Measurements from ENCODE around the gene LRFN2.

DNA sequence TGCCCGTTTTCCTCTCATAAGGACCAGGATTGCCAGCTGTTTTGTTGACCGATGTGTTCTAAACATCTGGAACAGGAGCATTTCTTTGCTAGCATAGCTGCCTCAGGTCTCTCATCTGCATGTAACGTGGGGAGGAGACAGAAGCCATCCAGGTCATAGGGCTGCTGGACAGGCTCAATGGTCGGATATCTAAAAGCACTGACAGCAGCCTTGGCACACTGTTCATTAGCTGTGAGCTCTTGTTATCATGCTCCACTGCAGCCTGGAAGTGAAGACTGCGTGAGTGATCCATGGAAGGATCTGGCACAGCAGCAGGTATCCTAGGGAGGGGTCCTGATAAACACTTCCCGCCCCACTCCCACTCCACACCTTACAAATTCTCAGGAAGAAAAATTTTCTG lies 175.3 kb downstream of the LRFN2 start:
- TF ChIP-seq, protein P1, sequence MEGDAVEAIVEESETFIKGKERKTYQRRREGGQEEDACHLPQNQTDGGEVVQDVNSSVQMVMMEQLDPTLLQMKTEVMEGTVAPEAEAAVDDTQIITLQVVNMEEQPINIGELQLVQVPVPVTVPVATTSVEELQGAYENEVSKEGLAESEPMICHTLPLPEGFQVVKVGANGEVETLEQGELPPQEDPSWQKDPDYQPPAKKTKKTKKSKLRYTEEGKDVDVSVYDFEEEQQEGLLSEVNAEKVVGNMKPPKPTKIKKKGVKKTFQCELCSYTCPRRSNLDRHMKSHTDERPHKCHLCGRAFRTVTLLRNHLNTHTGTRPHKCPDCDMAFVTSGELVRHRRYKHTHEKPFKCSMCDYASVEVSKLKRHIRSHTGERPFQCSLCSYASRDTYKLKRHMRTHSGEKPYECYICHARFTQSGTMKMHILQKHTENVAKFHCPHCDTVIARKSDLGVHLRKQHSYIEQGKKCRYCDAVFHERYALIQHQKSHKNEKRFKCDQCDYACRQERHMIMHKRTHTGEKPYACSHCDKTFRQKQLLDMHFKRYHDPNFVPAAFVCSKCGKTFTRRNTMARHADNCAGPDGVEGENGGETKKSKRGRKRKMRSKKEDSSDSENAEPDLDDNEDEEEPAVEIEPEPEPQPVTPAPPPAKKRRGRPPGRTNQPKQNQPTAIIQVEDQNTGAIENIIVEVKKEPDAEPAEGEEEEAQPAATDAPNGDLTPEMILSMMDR (IDR thresholded peaks at IDR 0.05; ENCODE audit: low read depth, low read length, poor library complexity, severe bottlenecking), result no peak
- TF ChIP-seq EZH2phosphoT487 (IDR thresholded peaks at IDR 0.05; ENCODE audit: borderline replicate concordance, low read length), result no peak
